Stimulated activated CD4-positive, alpha-beta T cell treated with anti-CD3 and anti-CD28 coated beads, TNF-alpha, amount 100 ng/mL, for 48 hours (primary cell): ENCODE data around the gene APOC1.
"Not testable (repeated sequence)": the region's sequence is repeated elsewhere in the genome, so short reads cannot be mapped to it uniquely, and the experiment has no call there.

Experiments used
- DNase-seq, 3 donors: peaks; one replicate each; pipeline ENCODE4 v3.0.0-alpha.2; 2020; ENCODE audit warnings: low read depth in 3 of 3

Gene APOC1

DNA sequence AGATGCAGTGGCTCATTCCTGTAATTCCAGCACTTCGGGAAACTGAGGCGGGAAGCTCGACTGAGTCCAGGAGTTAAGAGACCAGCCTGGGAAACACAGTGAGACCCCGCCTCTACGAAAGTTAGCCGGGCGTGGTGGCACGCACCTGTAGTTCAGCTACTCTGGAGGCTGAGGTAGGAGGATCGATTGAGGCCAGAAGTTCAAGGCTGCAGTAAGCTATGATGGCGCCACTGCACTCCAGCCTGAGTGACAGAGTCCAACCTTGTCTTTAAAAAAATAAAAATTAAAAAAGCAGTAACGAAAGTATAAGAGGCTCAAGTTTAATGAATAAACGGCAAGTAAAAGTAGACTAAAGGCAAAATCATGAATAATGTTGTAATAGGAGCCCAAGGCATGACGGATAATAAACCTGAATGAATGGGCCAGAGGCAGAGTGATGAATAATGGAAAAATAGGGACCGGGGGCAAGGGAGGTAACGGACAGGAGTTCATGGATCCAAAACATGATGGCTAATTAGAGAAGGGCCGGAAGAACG, 24.5 kb upstream of the APOC1 start:
- DNase-seq = no peak

GRCh38 chr19:44890366-44891015, 23.9 kb upstream of the APOC1 start:
- DNase-seq = peak in 1 of 3 donors; percentile 100

- peak in 2 of 3 donors; percentile 99 for DNase-seq
These were observed 23.2 kb upstream of the APOC1 start, which contains the start of gene TOMM40 for GRCh38 chr19:44891016-44891882. Gene TOMM40, plus strand, starts transcription at chr19:44891254. Its CDS starts 162 bp downstream, at chr19:44891416.

GRCh38 chr19:44892932-44893331, 21.5 kb upstream of the APOC1 start:
- no peak for DNase-seq

- DNase-seq = no peak
These were observed 20.9 kb upstream of the APOC1 start for GRCh38 chr19:44893332-44894051.

DNA sequence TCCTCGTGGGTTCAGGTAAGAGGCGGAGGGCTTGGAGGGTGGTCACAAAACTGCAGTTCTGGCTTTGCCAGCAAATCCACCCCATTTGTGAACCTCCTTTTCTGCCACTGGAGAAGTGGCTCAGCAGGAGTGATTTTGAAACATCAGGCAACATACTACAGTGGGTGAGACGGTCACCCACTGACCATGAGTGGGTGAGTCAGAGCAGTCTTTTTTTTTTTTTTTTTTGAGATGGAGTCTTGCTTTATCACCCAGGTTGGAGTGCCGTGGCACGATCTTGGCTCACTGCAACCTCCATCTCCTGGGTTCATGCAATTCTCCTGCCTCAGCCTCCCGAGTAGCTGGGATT, 20.4 kb upstream of the APOC1 start:
- DNase-seq = no peak

- DNase-seq = no peak
These were observed 19.5 kb upstream of the APOC1 start for GRCh38 chr19:44894946-44895345.

GRCh38 chr19:44897835-44898234, 16.6 kb upstream of the APOC1 start:
- no peak for DNase-seq

DNA sequence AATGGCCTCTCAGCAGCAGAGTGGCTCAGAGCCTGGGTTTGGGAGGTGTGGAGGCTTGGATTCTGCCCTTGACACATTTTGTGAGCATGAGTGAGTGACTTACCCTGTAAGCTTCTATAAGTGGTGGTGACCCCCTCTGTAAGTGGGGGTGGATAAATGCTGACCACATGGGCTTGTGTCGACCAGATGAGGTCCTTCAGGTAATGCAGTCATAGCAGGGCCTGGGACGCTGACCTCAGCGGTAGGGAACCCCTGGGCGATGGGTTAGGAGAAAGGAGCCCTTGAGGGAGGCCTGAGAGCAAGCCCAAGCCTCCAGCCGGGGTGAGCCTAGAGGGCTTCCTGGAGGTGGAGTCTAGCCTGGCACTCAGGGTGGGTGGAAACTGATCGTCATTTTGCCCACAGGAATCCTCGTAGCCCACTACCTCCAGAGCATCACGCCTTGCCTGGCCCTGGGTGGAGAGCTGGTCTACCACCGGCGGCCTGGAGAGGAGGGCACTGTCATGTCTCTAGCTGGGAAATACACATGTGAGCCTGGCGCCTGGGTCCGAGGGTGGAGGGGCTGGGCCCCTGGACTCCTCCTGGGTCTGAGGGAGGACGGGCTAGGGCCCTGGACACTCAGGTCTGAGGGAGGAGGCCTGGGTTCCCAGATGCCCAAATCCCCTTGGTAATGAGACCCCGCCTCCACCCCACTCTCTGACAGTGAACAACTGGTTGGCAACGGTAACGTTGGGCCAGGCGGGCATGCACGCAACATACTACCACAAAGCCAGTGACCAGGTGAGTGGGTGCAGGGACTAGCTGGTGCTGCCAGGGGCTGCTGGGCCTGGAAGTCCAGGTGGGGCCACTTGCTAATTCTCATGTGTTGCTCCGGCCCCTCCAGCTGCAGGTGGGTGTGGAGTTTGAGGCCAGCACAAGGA, 13.8 kb upstream of the APOC1 start:
- DNase-seq = no peak

- no peak for DNase-seq
These were observed 11.2 kb upstream of the APOC1 start for GRCh38 chr19:44903216-44903601.

GRCh38 chr19:44903602-44904425, 10.6 kb upstream of the APOC1 start:
- DNase-seq = peak; percentile 51 to 69 (median 61)

DNA sequence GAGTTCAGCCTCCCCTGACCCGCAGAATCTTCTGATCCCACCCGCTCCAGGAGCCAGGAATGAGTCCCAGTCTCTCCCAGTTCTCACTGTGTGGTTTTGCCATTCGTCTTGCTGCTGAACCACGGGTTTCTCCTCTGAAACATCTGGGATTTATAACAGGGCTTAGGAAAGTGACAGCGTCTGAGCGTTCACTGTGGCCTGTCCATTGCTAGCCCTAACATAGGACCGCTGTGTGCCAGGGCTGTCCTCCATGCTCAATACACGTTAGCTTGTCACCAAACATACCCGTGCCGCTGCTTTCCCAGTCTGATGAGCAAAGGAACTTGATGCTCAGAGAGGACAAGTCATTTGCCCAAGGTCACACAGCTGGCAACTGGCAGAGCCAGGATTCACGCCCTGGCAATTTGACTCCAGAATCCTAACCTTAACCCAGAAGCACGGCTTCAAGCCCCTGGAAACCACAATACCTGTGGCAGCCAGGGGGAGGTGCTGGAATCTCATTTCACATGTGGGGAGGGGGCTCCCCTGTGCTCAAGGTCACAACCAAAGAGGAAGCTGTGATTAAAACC, 9.9 kb upstream of the APOC1 start:
- DNase-seq = no peak

DNA sequence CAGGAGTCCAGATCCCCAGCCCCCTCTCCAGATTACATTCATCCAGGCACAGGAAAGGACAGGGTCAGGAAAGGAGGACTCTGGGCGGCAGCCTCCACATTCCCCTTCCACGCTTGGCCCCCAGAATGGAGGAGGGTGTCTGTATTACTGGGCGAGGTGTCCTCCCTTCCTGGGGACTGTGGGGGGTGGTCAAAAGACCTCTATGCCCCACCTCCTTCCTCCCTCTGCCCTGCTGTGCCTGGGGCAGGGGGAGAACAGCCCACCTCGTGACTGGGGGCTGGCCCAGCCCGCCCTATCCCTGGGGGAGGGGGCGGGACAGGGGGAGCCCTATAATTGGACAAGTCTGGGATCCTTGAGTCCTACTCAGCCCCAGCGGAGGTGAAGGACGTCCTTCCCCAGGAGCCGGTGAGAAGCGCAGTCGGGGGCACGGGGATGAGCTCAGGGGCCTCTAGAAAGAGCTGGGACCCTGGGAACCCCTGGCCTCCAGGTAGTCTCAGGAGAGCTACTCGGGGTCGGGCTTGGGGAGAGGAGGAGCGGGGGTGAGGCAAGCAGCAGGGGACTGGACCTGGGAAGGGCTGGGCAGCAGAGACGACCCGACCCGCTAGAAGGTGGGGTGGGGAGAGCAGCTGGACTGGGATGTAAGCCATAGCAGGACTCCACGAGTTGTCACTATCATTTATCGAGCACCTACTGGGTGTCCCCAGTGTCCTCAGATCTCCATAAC, 8.8 kb upstream of the APOC1 start, which contains the start of gene APOE:
APOE (plus strand) TSS at position 360 of the 724 bp plus-strand sequence. CDS start 829 bp downstream, outside the sequence.
- DNase-seq = no peak

DNA sequence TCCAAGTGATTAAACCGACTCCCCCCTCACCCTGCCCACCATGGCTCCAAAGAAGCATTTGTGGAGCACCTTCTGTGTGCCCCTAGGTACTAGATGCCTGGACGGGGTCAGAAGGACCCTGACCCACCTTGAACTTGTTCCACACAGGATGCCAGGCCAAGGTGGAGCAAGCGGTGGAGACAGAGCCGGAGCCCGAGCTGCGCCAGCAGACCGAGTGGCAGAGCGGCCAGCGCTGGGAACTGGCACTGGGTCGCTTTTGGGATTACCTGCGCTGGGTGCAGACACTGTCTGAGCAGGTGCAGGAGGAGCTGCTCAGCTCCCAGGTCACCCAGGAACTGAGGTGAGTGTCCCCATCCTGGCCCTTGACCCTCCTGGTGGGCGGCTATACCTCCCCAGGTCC, 6.8 kb upstream of the APOC1 start:
- DNase-seq = no peak

DNA sequence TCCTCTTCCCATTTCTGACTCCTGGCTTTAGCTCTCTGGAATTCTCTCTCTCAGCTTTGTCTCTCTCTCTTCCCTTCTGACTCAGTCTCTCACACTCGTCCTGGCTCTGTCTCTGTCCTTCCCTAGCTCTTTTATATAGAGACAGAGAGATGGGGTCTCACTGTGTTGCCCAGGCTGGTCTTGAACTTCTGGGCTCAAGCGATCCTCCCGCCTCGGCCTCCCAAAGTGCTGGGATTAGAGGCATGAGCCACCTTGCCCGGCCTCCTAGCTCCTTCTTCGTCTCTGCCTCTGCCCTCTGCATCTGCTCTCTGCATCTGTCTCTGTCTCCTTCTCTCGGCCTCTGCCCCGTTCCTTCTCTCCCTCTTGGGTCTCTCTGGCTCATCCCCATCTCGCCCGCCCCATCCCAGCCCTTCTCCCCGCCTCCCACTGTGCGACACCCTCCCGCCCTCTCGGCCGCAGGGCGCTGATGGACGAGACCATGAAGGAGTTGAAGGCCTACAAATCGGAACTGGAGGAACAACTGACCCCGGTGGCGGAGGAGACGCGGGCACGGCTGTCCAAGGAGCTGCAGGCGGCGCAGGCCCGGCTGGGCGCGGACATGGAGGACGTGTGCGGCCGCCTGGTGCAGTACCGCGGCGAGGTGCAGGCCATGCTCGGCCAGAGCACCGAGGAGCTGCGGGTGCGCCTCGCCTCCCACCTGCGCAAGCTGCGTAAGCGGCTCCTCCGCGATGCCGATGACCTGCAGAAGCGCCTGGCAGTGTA, 6.2 kb upstream of the APOC1 start:
- no peak for DNase-seq

GRCh38 chr19:44908836-44909261, 5.6 kb upstream of the APOC1 start:
- DNase-seq = no peak

- no peak for DNase-seq
These were observed 4.6 kb upstream of the APOC1 start for GRCh38 chr19:44909775-44910174.

DNA sequence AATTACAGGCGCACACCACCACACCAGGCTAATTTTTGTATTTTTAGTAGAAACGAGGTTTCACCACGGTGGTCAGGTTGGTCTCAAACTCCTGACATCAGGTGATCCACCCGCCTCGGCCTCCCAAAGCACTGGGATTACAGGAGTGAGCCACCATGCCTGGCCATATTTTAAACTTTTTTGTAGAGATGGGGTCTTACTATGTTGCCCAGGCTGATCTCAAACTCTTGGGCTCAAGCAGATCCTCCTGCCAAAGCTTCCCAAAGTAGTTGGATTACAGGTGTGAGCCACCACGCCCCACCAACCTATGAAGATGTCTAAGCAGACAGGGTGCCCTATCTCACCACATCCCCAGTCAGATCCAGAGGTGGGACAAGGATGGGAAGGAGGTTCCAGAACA, 2.5 kb upstream of the APOC1 start:
- not testable (repeated sequence) for DNase-seq
